H4 (cell line): Measurements from ENCODE around the gene TP53I13. TPM values are rescaled to one million over a fixed set of nuclear protein-coding genes. Genes with fewer than 3 reads are reported as not detected.
"Not testable (repeated sequence)": the region's sequence is repeated elsewhere in the genome, so short reads cannot be mapped to it uniquely, and the experiment has no call there.

Experiments used
- DNase-seq: peaks from one replicate; pipeline ENCODE4 v3.0.0-alpha.2; 2015; ENCODE audit warnings: low spot score
- total RNA-seq: library from RNA; depleted of rRNA; stranded (reverse); fragments of >200 nt; shearing (Covaris generic); gene quantifications from 2 replicates; pipeline ENCODE4 v1.2.3, GENCODE V29; 2014; rRNA removed

The TP53I13 gene, protein sequence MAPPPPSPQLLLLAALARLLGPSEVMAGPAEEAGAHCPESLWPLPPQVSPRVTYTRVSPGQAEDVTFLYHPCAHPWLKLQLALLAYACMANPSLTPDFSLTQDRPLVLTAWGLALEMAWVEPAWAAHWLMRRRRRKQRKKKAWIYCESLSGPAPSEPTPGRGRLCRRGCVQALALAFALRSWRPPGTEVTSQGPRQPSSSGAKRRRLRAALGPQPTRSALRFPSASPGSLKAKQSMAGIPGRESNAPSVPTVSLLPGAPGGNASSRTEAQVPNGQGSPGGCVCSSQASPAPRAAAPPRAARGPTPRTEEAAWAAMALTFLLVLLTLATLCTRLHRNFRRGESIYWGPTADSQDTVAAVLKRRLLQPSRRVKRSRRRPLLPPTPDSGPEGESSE
- 16.0 and 23.3 TPM in 2 replicates for total RNA-seq

DNA sequence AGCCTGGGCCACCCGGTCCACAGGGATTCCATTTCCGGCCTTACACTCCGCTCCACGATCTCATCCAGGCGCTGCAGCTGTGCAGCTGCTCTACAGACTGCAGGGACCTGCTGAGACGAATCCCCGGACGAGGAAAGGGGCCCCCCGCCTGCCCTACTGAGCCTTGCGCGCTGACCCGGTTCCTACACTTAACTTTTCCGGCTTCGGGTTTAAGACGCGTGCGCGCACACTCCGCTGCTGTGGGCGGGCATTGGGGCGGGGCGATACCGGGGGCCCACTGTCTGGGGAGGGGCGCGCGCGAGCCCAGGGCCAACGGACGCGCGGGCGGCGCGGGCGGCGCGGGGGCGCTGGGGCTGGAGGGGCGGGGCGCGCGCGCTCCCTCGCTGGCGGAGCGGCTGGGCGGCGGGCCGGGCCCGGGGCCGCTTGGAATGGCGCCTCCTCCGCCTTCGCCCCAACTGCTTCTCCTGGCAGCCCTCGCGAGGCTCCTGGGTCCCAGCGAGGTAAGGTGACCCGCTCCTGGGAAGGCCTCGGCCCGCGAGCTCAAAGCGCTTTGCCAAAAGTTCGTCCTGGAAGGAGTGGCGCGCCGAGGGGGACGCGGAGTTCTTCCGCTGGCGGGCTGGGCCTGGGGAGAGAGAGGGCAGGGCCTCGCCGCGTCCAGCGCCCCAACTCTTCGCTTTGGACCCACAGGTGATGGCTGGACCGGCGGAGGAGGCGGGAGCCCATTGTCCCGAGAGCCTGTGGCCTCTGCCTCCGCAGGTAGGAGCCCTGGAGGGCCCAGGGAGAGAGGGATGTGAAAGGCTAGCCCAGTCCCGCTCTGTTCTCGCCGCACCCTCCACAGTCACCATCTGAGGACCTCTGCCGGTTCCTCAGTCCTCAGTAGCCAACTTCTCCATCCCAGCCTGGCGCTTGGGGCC is at the start of gene TP53I13:
TSS of gene TP53I13 (plus strand) at position 371 of the 914 bp plus-strand sequence. CDS start at position 429, 58 bp downstream.
- DNase-seq = peak; percentile 68

DNA sequence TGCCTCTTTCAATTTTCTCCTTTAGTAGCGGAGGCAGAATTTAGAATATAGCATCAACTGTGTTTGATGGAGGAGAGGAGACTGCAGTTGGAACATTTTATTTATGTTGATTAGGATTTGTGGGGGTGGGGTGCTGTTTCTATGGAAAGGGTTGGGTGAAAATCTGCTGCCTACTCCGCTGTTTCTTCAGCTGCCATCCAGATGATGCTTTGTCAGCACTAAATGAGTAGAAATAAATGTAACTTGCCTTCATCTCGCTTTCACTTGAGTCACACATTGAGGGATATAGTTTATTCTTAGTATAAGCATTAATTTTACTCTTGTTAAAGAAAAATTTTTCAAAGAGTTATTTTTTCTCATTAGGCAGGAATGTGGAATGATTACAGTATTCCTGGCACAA is 43.8 kb upstream of the TP53I13 start:
- DNase-seq = no peak

DNA sequence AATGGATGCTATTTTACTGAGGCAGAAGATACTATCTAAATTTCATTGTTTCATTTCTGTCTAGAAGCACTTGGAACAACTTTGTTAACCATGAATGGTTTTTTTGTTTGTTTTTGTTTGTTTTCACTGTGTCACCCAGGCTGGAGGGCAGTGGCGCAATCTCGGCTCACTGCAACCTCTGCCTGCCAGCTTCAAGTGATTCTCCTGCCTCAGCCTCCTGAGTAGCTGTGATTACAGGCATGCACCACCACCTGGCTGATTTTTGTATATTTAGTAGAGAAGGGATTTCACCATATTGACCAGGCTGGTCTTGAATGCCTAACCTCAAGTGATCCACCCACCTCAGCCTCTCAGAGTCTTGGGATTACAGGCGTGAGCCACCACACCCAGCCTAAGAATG is 42.2 kb upstream of the TP53I13 start:
- peak; percentile 7 for DNase-seq

DNA sequence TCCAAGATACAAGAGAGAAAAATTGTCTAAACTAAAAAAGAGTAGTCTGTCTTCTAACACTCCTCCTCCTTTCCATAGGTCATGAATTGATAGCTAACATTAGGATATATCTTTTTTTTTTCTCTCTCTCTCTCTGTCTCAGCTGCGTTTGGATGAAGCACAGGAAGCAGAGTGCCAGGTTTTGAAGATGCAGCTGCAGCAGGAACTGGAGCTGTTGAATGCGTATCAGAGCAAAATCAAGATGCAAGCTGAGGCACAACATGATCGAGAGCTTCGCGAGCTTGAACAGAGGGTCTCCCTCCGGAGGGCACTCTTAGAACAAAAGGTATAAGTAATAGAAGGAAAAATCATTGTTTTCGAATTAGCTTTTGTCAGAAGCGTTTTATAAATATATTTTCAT is 34.5 kb upstream of the TP53I13 start:
- no peak for DNase-seq

DNA sequence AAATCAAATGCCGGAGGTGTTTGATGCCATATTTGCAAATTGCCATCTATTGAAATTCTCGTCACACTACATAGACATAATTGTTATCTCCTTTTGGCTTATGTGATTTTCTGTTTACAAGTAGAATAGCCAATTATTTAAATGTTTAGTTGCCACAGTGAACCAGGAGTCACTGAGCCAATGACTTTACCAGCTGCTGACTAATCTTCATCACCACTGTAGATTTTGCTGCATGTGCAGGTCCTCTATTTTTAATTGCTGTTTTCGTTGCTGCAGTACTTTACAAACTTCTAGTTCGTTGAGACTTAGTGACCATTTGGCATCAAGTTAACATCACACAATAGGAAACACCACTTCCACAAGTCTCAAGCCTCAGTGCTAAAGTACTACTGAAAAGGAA is 24.4 kb upstream of the TP53I13 start:
- no peak for DNase-seq

DNA sequence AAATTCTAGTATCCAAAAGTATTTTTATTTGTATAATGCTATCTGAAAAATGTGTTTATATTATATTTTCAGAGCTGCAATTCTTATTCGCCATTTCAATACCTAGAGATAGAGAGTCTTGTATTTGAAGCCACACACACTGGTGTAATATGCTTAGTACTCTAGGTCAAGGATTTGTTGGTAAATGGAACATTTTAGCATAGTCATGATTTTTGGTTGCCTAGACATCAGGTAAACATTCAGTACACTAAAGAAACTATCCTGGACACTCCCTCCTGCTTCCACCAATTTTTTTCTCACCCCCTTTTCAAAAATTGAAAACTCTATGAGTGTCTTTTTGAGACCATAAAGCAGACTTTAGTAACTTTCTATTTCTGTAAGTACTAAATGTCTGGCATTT is 22.4 kb upstream of the TP53I13 start:
- DNase-seq = no peak

DNA sequence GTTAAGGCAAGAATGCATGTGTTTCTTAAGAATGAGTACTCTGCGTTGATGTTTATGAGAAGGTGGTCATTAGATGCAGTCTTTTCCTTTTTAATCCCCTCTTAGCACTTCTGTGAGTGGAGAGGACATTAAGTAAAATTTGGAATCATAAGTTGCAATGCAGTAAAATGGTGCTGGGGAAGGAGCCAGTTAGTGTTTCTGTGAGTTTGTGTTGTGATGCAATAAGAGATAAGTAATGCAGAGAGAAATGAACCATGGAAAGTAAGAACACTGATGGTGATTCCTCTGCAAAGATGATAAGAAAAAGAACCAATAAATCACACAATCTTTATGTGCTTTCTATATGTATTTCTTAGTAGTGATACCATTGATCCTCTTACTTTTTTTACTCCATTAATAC is 21.7 kb upstream of the TP53I13 start:
- DNase-seq = no peak

DNA sequence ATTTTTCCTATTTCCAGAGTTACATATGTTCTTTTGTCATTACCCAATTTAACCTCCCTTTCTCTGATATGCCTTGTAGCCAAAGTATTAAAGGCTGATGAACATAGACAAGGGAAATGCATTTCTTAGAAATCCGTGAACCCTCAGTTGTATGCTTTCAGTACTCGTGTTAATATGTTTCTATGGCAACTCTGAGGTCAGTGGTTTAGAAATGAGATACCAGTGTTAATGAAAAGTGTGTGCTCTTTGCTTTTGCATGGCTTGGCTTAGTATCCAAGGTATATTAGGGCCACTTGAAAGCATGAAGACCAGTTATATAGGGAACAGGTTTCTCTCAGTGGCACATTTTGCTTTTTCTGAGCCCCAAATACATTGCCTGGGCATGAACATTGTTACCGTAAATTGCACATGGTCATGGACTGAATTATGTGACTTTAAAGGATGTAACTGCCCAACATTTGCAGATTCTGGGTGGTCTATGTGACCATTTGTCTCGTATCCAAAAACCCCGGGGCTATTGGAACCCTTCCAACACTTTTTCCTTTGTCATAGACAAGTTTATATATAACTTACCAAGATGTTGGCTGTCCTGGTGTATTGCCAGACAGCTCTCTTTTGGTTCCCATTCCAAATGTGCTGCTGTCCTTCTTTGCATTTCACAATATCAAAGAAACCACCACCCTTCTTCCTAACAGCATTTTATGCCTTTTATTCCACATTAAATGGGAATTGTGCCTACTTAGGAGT is 19.2 kb upstream of the TP53I13 start:
- no peak for DNase-seq

DNA sequence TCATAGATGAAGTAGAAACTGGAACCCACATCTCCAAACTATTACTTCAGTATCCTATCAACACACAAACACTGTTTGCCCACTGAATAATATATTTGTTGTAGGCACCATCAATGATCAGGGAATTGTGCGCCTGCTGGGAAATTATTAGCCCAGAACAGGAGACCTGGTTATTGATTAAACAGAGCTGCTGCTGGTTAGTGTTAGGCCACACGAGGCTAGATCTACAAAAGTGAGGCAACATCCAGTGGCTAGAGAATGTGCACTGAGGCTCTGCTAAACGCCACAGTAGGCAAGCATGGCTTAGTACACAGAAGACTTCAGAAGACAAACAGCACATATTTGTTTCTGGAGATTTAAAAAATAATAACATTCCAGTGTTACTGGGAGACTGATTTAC is 12.7 kb upstream of the TP53I13 start:
- no peak for DNase-seq

DNA sequence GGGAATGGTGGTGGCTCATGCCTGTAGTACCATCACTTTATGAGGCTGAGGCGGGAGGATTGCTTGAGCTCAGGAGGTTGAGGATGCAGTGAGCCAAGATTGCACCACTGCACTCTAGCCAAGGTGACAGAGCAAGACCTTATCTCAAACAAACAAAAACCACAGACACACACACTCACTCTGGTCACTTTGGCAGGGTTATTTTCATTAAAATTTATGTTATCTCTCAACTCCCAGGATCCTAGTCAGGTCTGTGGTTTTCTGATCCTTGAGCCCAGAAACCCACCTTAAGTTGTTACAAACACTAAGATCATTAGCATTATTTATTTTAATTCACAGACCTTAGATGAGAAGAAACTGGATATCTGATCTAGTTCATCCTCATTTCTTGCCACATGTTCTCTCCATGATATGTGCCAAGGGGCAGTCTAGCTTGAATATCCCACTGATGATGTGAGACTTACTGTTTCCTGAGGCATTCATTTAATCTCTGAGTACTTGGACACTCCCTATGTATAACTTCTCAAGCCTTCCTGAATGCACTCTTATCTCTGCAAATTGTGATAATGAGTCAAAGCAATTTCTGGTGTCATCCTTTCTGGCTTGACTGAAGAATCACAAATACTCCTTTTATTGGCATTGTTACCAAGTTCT is 11.3 kb upstream of the TP53I13 start:
- no peak for DNase-seq

DNA sequence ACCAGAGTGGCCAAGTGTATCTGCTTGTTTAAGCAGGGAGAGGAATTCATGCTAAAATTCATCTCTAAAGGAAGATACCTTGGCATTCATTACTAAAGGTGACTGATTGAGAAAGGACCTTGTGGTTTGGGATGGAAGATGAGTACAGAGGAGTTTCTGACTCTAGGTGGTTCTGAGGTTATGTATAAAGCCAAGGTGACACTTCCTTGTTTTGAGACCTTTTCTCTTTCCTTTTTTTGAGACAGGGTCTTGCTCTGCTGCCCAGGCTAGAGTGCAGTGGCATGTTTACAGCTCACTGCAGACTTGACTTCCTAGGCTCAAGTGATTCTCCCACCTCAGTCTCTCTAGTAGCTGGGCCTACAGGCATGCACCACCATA is 10.8 kb upstream of the TP53I13 start:
- DNase-seq = no peak

DNA sequence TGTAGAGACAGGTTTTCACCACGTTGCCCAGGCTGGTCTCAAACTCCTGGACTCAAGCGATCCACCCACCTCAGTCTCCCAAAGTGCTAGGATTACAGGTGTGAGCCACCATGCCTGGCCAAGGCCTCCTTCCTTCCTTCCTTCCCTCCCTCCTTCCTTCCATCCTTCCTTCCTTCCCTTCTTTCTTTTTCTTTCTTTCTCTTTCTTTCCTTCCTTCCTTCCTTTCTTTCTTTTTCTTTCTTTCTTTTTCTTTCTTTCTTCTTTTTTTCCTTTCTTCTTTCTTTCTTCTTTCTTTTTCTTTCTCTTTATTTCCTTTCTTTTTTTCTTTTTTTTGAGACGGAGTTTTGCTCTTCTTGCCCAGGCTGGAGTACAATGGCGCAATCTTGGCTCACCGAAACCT is 10.4 kb upstream of the TP53I13 start:
- not testable (repeated sequence) for DNase-seq

DNA sequence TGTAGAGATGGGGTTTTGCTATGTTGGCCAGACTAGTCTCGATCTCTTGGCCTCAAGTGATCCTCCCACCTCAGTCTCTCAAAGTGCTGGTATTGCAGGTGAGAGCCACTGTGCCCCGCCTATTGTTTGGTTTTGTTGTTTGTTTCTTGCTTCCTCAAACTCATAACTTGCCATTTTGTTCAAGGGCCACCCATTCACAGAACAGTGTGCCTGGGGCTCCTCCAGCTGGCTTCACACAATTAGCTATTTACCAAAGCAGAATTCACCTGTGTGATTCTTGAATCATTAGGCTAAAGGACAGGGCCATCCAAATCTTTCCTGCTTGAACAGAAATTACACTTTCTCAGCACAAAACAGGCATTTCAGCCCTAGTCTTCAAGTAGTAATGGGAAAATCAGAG is 8.9 kb upstream of the TP53I13 start:
- DNase-seq = no peak

DNA sequence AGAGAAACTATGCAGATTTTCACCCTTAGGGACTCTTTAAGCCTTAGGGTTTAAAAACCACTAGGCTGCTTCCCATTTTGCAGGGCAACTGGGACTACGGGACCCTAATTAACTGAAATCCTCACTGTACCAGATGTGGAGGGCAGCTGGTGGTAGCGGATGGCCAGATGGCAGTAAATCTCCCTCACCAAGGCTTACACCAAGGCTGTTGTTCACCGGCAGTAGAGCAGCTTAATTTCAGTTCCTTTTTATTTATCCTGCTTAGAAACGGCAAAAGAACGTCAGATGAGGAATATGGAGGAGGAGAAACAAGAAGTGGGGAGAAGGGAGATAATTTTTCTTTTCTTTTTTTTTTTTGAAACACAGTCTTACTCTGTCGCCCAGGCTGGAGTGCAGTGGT is 8.2 kb upstream of the TP53I13 start:
- no peak for DNase-seq

DNA sequence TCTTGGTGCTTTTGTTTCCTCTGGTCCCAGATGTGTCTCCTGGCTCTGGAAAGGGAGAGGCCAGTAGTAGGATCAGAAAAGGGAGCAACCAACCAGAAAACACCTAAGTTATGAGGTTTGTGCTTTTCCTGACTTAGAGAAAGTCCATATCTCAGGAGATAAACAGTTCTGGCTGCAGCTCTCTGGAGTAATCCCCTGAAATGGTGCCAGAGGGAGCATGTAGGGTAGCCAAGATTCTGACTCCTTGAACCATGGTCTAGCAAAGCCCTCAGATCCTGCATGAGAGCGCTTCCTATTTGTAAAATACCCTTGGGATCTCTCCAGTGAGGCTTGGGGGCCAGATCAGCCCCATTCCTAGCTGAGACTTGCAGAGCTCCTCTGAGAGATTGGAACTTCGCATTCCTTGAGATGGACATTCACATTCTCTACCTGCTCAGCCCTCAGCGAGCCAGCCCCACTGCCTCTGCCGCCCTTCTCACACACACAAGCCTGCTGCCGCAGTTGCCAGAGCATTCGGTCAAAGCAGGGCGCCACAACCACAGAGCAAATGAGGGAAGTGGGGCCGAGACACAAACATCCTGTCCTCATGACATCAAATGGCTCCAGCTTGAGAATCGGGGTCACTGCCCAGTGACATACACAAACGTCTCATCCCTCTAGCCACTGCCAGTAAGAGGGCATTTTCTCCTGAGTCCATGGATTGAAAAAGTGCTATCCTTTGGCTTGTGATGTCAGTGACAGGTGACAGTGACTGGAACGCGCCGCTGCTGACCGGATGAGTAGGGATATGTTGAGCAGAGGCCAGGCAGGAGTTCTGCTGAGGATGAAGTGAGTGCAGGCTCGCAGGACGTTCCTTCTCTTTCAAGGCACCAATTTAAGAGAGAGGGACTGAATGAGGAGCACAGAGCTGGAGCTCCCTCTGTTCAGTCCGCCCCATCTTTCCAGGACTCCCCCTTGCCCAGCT is 6.7 kb upstream of the TP53I13 start:
- DNase-seq = no peak

DNA sequence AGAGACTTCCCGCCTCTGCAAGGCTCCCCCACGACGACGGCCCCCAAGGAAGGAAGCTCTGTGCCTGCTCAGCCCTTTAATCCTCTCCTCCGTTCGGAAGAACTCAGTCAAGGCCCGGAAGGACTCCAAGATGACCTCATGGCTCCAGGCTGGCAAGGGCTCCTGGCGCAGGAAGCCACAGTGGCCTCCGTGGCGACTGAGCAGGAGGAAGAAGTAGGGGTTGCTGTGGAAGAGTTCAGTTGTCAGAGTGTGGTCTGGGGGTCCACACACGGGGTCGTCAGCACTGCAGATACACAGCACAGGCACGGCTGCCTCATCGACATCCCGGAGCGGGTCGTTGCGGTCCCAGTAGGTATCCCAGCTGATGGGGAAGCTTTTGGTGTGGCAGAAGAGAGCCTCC is 5.9 kb upstream of the TP53I13 start:
- no peak for DNase-seq

DNA sequence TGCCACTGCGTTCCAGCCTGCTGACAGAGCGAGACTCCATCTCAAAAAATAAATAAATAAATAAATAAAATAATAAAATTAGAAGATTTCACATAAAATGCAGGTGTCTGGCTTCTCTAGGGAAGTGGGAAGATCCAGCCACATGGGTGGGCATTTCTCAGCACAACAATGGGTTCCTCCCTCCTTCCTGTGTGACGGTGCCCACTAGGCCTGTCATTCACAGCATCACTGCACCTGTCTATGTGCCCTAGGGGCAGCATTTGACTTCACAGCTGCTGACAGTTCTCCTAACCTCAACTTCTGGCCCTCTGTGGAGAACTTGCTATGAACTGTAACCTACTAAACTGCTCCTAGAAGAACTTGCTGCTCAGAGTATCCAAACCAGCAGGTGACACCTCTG is 4.7 kb upstream of the TP53I13 start:
- no peak for DNase-seq

DNA sequence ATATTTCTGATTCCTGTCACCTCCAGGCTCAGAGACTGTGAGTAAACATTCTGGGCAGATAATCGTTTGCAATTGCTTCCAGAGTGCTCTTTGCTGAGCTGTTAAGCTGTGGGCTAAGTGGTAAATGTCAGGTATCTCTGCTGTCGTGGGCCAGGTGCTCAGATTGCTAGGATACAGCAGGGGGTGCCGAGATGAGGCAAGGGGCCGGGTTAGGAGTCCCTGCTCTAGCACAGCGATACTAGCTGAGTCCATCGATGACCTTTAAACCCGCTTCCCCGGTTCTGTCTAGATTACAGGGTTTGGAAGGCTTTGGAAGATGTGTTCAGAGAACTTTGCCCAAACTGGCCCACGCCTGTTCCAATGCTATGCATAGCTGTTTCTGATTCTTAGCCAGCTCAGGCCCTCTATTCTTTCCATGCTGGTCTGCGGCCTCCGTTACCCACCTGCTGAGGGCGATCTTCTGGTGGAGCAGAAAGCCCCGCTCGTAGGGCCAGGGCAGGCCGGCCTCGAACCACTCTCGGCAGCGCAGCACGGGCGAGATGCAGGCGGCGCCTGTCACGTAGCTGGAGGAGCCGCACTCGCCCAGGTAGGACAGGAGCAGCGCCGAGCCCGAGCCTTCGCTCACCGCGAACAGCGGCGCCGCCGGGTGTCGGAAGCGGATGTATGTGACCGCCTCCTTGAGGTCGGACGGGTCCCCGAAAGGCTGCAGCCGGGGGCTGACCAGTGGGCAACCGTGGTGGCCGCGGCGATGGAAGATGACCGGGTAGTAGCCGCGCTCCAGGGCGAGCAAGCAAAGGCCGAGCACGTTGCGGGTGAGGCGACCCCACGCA is 2.6 kb upstream of the TP53I13 start:
- DNase-seq = peak; percentile 4

DNA sequence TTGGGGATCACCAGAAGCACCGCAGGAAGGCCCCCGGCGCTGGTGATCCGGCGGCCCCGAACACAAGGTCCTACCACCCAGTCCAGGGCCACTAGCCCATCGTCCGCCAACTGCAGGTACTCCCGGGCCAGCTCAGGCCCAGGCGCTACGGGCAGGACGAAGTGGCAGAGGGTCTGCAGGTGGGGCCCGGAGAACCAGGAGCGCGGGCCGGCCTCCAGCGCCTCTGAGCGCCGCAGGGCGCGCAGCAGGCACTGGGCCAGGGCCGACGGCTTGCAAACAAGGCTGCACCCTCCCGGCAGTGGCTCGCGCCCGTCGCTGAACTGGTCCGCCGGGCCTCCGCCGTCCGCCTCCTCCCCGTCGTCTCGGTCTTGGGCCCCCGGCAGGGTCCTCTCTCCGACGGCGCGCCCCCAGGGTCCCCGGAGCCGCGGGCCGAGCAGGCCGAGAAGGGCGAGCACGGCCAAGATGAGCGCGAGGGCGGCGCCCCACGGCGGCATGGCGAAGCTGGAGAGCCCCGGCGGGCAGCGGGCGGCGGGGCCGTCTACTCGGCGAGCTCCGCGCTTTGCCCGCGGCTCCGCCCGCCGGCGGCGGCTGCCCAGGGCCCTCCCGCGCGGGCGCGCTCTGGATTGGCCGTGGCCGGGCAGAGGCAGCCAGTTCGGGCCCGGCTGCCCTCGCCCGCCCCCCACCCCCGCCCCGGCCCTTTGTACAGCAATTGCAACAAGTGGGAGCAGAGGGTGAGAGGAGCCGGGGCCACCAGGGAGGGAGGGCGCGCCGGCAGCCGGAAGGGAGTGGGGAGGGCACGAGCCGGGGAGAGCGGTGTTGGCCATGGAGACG is 1.8 kb upstream of the TP53I13 start, which contains the start of gene ABHD15:
TSS of gene ABHD15 (minus strand) at position 565 of the 831 bp plus-strand sequence. CDS start at position 494, 71 bp downstream.
- DNase-seq = peak; percentile 25
